Measurements from ENCODE around the gene PTTG1.

GRCh38 chr5:160375701-160376100 lies 46.0 kb upstream of the PTTG1 start:
- TF ChIP-seq CTCF (conservative IDR thresholded peaks at IDR 0.05; ENCODE audit: low read depth, low read length) (no peak), EZH2 (IDR thresholded peaks at IDR 0.05; ENCODE audit: low read length, unreplicated experiment) (no peak), EZH2phosphoT487 (IDR thresholded peaks at IDR 0.05; ENCODE audit: borderline replicate concordance, low read length) (no peak)

Data from PC-3 (cell line).